ENCODE measurements around the gene AMIGO3. TPM values are rescaled to one million over a fixed set of nuclear protein-coding genes. Genes with fewer than 3 reads are reported as not detected.

The AMIGO3 gene
- polyA plus RNA-seq, 1 of the 3 experiments (the other 2 are of a cell fraction): 1.1 TPM

- Histone ChIP-seq H3K27me3 (ENCODE audit: insufficient read depth) (no peaks in the 10 kb centered on the region), H3K79me2 (ENCODE audit: insufficient read depth) (no peaks in the 10 kb centered on the region), H3F3A (replicated peaks; ENCODE audit: insufficient read depth) (no peaks in the 10 kb centered on the region), H4K20me1 (ENCODE audit: insufficient read depth) (no peaks in the 10 kb centered on the region), H3K9me2 (no peaks in the 10 kb centered on the region), H3K27ac (ENCODE audit: low read depth in 2 of 2, low read length in 1 of 2) (no peak overlapping the region), H3K9ac (no peak overlapping the region), H3K36me3 (replicated peaks in 1 of 2; ENCODE audit: control insufficient read depth in 1 of 2, insufficient read depth in 2 of 2, low read length in 1 of 2) (peaks cover 8 to 56% of the 10 kb centered on the region in 2 experiments), H3K4me2 (no peak overlapping the region), H3K4me3 (ENCODE audit: low read depth in 2 of 2, low read length in 1 of 2) (no peak overlapping the region), H3K9me3 (no peaks in the 10 kb centered on the region), H3K4me1 (ENCODE audit: control insufficient read depth in 1 of 2, insufficient read depth in 2 of 2, low read depth in 1 of 2, low read length in 1 of 2) (peaks cover 0 to 4% of the 10 kb centered on the region in 2 experiments; a peak in 1 of 4 replicates), H2AFZ (ENCODE audit: low read depth) (no peak overlapping the region)
- no peak for DNase-seq
- TF ChIP-seq NFIC (IDR thresholded peaks at IDR 0.05; ENCODE audit: borderline replicate concordance): no peak
- no peak for TF ChIP-seq RFX5 (IDR thresholded peaks at IDR 0.05; ENCODE audit: low read length)
- no peak for TF ChIP-seq USF2 (IDR thresholded peaks at IDR 0.05; ENCODE audit: borderline replicate concordance, low read depth, low read length)
- TF ChIP-seq ZBTB33 (IDR thresholded peaks at IDR 0.05; ENCODE audit: borderline replicate concordance, low read depth): no peak
- TF ChIP-seq USF1 (IDR thresholded peaks at IDR 0.05; ENCODE audit: borderline replicate concordance, low read depth): no peak
- TF ChIP-seq SIN3A (IDR thresholded peaks at IDR 0.05; ENCODE audit: borderline replicate concordance, low read depth, low read length): no peak
- TF ChIP-seq GABPA (IDR thresholded peaks at IDR 0.05; ENCODE audit: low read depth): no peak
- TF ChIP-seq PBX3 (IDR thresholded peaks at IDR 0.05): no peak
- TF ChIP-seq FOSL2 (IDR thresholded peaks at IDR 0.05; ENCODE audit: borderline replicate concordance, low read depth): no peak
- TF ChIP-seq IRF3 (IDR thresholded peaks at IDR 0.05; ENCODE audit: low read depth, low read length): no peak
- no peak for TF ChIP-seq YY1 (IDR thresholded peaks at IDR 0.05; ENCODE audit: low read depth)
- no peak for TF ChIP-seq TAF1 (IDR thresholded peaks at IDR 0.05; ENCODE audit: borderline replicate concordance, low read depth, low read length)
- TF ChIP-seq GATA2 (CRISPR knock-in tag; IDR thresholded peaks at IDR 0.05): no peak
- no peak for TF ChIP-seq POLR2AphosphoS5 (IDR thresholded peaks at IDR 0.05; ENCODE audit: low read depth, low read length)
- TF ChIP-seq REST (IDR thresholded peaks at IDR 0.05; ENCODE audit: low read depth, low read length): no peak
- TF ChIP-seq MEF2A (IDR thresholded peaks at IDR 0.05; ENCODE audit: borderline replicate concordance, low read depth): no peak
- 100% methylated on average over 5 of the region's 6 CpGs for WGBS (ENCODE audit: low lambda C conversion rate)
- ChIA-PET POLR2A (no interaction called here), CTCF (interaction anchor here (0.8 kb wide), 1 partner anchor 144 kb away, joined by 3 read pairs; no protein-coding TSS in a partner anchor)
These were observed 36.3 kb downstream of the AMIGO3 start for GRCh38 chr3:49683162-49683561.
